H9 (cell line): ENCODE data around the gene MBTPS1. TPM values are rescaled to one million over a fixed set of nuclear protein-coding genes. Genes with fewer than 3 reads are reported as not detected.

Source experiments
- DNase-seq: peaks from one replicate; pipeline ENCODE4 v3.0.0-alpha.2; 2017
- H2AFZ ChIP-seq: one replicate; pipeline ENCODE4 v1.6.1; 2013; ENCODE audit warnings: mild to moderate bottlenecking, low read length, control low read depth, moderate library complexity
- H2AK5ac ChIP-seq: 2 replicates; pipeline ENCODE4 v1.6.1; 2013; ENCODE audit warnings: low read length, control low read depth, mixed read lengths; ENCODE audit not compliant: insufficient read length
- H2BK120ac ChIP-seq: one replicate; pipeline ENCODE4 v1.6.1; 2013; ENCODE audit warnings: low read depth, mild to moderate bottlenecking, low read length, control low read depth, inconsistent platforms; ENCODE audit not compliant: poor library complexity, severe bottlenecking
- H2BK12ac ChIP-seq: 2 replicates; pipeline ENCODE4 v1.6.1; 2013; ENCODE audit warnings: low read length, control low read depth, mixed read lengths, low read depth; ENCODE audit not compliant: insufficient read length
- H2BK15ac ChIP-seq: 2 replicates; pipeline ENCODE4 v1.6.1; 2013; ENCODE audit warnings: low read depth, low read length, control low read depth
- H2BK20ac ChIP-seq: one replicate; pipeline ENCODE4 v1.6.1; 2013; ENCODE audit warnings: low read depth, mild to moderate bottlenecking, low read length, control low read depth, inconsistent platforms; ENCODE audit not compliant: poor library complexity, severe bottlenecking
- H2BK5ac ChIP-seq: 2 replicates; pipeline ENCODE4 v1.6.1; 2013; ENCODE audit warnings: low read length, control low read depth, mixed read lengths; ENCODE audit not compliant: insufficient read length
- H3K14ac ChIP-seq: 2 replicates; pipeline ENCODE4 v1.6.1; 2013; ENCODE audit warnings: low read length, control low read depth; ENCODE audit not compliant: insufficient read depth
- H3K18ac ChIP-seq: 2 replicates; pipeline ENCODE4 v1.6.1; 2013; ENCODE audit warnings: low read depth, mild to moderate bottlenecking, mixed read lengths, low read length, control low read depth; ENCODE audit not compliant: insufficient read length
- H3K23ac ChIP-seq: 2 replicates; pipeline ENCODE4 v1.6.1; 2013; ENCODE audit warnings: low read length, control low read depth, mixed read lengths, low read depth; ENCODE audit not compliant: insufficient read length
- H3K23me2 ChIP-seq: 2 replicates; pipeline ENCODE4 v1.6.1; 2013; ENCODE audit warnings: low read depth, mild to moderate bottlenecking, mixed read lengths, low read length, control low read depth; ENCODE audit not compliant: insufficient read length, poor library complexity, severe bottlenecking
- H3K27ac ChIP-seq: 2 replicates; pipeline ENCODE4 v1.5.1; 2013; ENCODE audit warnings: low read length, control low read depth, mixed read lengths, low read depth; ENCODE audit not compliant: insufficient read length
- H3K27me3 ChIP-seq: 2 replicates; pipeline ENCODE4 v1.6.1; 2013; ENCODE audit warnings: low read length, control low read depth, inconsistent platforms; ENCODE audit not compliant: insufficient read depth
- H3K4ac ChIP-seq: 2 replicates; pipeline ENCODE4 v1.6.1; 2013; ENCODE audit warnings: low read depth, mild to moderate bottlenecking, control low read depth, inconsistent platforms, low read length, moderate library complexity
- H3K4me1 ChIP-seq: 2 replicates; pipeline ENCODE4 v1.6.1; 2013; ENCODE audit warnings: low read length, control low read depth, inconsistent platforms; ENCODE audit not compliant: insufficient read depth
- H3K4me2 ChIP-seq: 2 replicates; pipeline ENCODE4 v1.6.1; 2013; ENCODE audit warnings: low read length, control low read depth, mixed read lengths; ENCODE audit not compliant: insufficient read length, insufficient read depth
- H3K56ac ChIP-seq: 2 replicates; pipeline ENCODE4 v1.6.1; 2013; ENCODE audit warnings: low read depth, mild to moderate bottlenecking, mixed read lengths, low read length, control low read depth; ENCODE audit not compliant: insufficient read length
- H3K79me1 ChIP-seq: 2 replicates; pipeline ENCODE4 v1.6.1; 2013; ENCODE audit warnings: low read depth, mild to moderate bottlenecking, moderate library complexity, low read length, control low read depth, inconsistent platforms; ENCODE audit not compliant: insufficient read depth, poor library complexity, severe bottlenecking
- H3K79me2 ChIP-seq: 2 replicates; pipeline ENCODE4 v1.6.1; 2013; ENCODE audit warnings: low read length, control low read depth, inconsistent platforms; ENCODE audit not compliant: insufficient read depth
- H3K9ac ChIP-seq: 2 replicates; pipeline ENCODE4 v1.6.1; 2013; ENCODE audit warnings: low read length, control low read depth, mixed read lengths; ENCODE audit not compliant: insufficient read length; ENCODE audit errors: extremely low read depth
- H3K9me3 ChIP-seq: one replicate; pipeline ENCODE4 v1.6.1; 2013; ENCODE audit warnings: low read depth, low read length, inconsistent platforms; ENCODE audit not compliant: control insufficient read depth
- H3T11ph ChIP-seq: one replicate; pipeline ENCODE4 v1.6.1; 2013; ENCODE audit warnings: mild to moderate bottlenecking, low read length, control low read depth, inconsistent platforms
- H4K20me1 ChIP-seq: one replicate; pipeline ENCODE4 v1.6.1; 2013; ENCODE audit not compliant: control insufficient read depth, insufficient read length, insufficient read depth
- H4K5ac ChIP-seq: 2 replicates; pipeline ENCODE4 v1.6.1; 2013; ENCODE audit warnings: low read depth, mild to moderate bottlenecking, mixed read lengths, low read length, control low read depth; ENCODE audit not compliant: insufficient read length
- H4K8ac ChIP-seq: replicated peaks from 2 replicates; pipeline ENCODE4 v1.6.1; 2013; ENCODE audit warnings: low read length, control low read depth, mixed read lengths, low read depth; ENCODE audit not compliant: insufficient read length
- H4K91ac ChIP-seq: 2 replicates; pipeline ENCODE4 v1.6.1; 2013; ENCODE audit warnings: low read depth, mild to moderate bottlenecking, moderate library complexity, mixed read lengths, low read length, control low read depth; ENCODE audit not compliant: insufficient read length
- H3K27ac Mint-ChIP-seq, 3 experiments: 2 replicates in 2 of 3; 3 replicates in 1 of 3; pipeline ENCODE4 v1.8.0; 2020 to 2021; ENCODE audit warnings: mixed read lengths in 3 of 3, mild to moderate bottlenecking in 1 of 3, moderate library complexity in 1 of 3
- H3K27me3 Mint-ChIP-seq: 2 replicates; pipeline ENCODE4 v1.8.0; 2021; ENCODE audit warnings: low read depth, mild to moderate bottlenecking, moderate library complexity, mixed read lengths
- H3K36me3 Mint-ChIP-seq, 3 experiments: 2 replicates in 2 of 3; 3 replicates in 1 of 3; pipeline ENCODE4 v1.8.0; 2020 to 2021; ENCODE audit warnings: low read depth in 3 of 3, mixed read lengths in 3 of 3; ENCODE audit not compliant: insufficient read depth in 1 of 3
- H3K4me1 Mint-ChIP-seq, 2 experiments: 2 replicates each; pipeline ENCODE4 v1.8.0; 2020; ENCODE audit warnings: mixed read lengths in 2 of 2
- H3K4me3 Mint-ChIP-seq, 2 experiments: 2 replicates in 1 of 2; 3 replicates in 1 of 2; pipeline ENCODE4 v1.8.0; 2020 to 2021; ENCODE audit warnings: mild to moderate bottlenecking in 2 of 2, mixed read lengths in 2 of 2, moderate library complexity in 1 of 2
- H3K9me3 Mint-ChIP-seq, 2 experiments: 2 replicates in 1 of 2; 3 replicates in 1 of 2; pipeline ENCODE4 v1.8.0; 2020; ENCODE audit warnings: mild to moderate bottlenecking in 2 of 2, mixed read lengths in 2 of 2, moderate library complexity in 1 of 2
- CTCF ChIP-seq: fragments of 200-600 bp; sonication (generic); conservative IDR thresholded peaks from 3 replicates; pipeline ENCODE4 v1.8.0; 2021; ENCODE audit warnings: antibody characterized with exemption, mild to moderate bottlenecking
- WGBS: extraction: QIAGEN DNeasy Blood & Tissue Kit; methylation state at CpG from one replicate; pipeline ENCODE4 v1.1.7; 2013; ENCODE audit warnings: missing lambda C conversion rate, low lambda C conversion rate, mixed read lengths; ENCODE audit not compliant: insufficient read length; ENCODE audit errors: extremely low coverage; 5-methylcytosine and 5-hydroxymethylcytosine counted together
- total RNA-seq: library from RNA; stranded (reverse); gene quantifications from 2 replicates; pipeline ENCODE4 v1.2.1, GENCODE V29; 2021

Gene MBTPS1
- total RNA-seq, 1 experiment from 2014 or later = 48.7 TPM

- Histone ChIP-seq H3K27me3 (no peaks in the 10 kb centered on the region), H3K9ac (no peak overlapping the region), H3K4ac (no peak overlapping the region), H2BK5ac (no peak overlapping the region), H4K20me1 (peaks cover 2% of the 10 kb centered on the region), H3K23ac (no peak overlapping the region), H3K79me2 (no peaks in the 10 kb centered on the region), H2BK12ac (no peak overlapping the region), H2BK120ac (no peak overlapping the region), H3K79me1 (no peaks in the 10 kb centered on the region), H3K14ac (no peak overlapping the region; the same call in 1 of the 2 replicates), H3K23me2 (no peaks in the 10 kb centered on the region), H4K91ac (no peak overlapping the region), H3K4me2 (no peak overlapping the region), H2BK15ac (no peak overlapping the region), H3K4me1 (no peaks in the 10 kb centered on the region), H3K9me3 (no peaks in the 10 kb centered on the region), H4K8ac (no peak overlapping the region), H3K18ac (no peak overlapping the region), H2AK5ac (no peak overlapping the region), H3T11ph (no peak overlapping the region), H2BK20ac (no peak overlapping the region), H3K56ac (no peak overlapping the region), H3K27ac (no peak overlapping the region), H2AFZ (no peak overlapping the region), H4K5ac (no peak overlapping the region)
- Mint-ChIP-seq H3K36me3 (peaks cover 5 to 76% (median 55%) of the 10 kb centered on the region in 3 experiments; a peak in 6 of 7 replicates), H3K4me3 (no peak overlapping the region), H3K9me3 (no peaks in the 10 kb centered on the region), H3K4me1 (no peaks in the 10 kb centered on the region), H3K27ac (no peak overlapping the region), H3K27me3 (no peaks in the 10 kb centered on the region)
- no peak for TF ChIP-seq CTCF
- no peak for DNase-seq
- WGBS = 100% methylated on average over 1 of the region's 11 CpGs
Measured at GRCh38 chr16:84087466-84088151, 29.1 kb downstream of the MBTPS1 start.
